Ovary (tissue), 3 donors: ENCODE results near the gene TENM4.

Experiments
- POLR2A ChIP-seq: fragments of 450-650 bp; IDR thresholded peaks from one replicate; pipeline ENCODE4 v1.6.1; 2017; ENCODE audit warnings: antibody characterized with exemption, mild to moderate bottlenecking, moderate library complexity
- TF ChIP-seq, protein P1 (sequence below), 3 donors: fragments of 450-650 bp in 2 of 3; fragments of 200-600 bp in 1 of 3; IDR thresholded peaks; one replicate each; pipeline versions ENCODE4 v1.5.1 to v1.8.0; 2016 to 2022; ENCODE audit warnings: antibody characterized with exemption in 3 of 3, mild to moderate bottlenecking in 1 of 3
- donor health status: DM: no; HTN: no; CAD: no.

GRCh38 chr11:79055856-79056631 lies 384.8 kb downstream of the TENM4 start:
- TF ChIP-seq POLR2A, result no peak
- TF ChIP-seq, protein P1, sequence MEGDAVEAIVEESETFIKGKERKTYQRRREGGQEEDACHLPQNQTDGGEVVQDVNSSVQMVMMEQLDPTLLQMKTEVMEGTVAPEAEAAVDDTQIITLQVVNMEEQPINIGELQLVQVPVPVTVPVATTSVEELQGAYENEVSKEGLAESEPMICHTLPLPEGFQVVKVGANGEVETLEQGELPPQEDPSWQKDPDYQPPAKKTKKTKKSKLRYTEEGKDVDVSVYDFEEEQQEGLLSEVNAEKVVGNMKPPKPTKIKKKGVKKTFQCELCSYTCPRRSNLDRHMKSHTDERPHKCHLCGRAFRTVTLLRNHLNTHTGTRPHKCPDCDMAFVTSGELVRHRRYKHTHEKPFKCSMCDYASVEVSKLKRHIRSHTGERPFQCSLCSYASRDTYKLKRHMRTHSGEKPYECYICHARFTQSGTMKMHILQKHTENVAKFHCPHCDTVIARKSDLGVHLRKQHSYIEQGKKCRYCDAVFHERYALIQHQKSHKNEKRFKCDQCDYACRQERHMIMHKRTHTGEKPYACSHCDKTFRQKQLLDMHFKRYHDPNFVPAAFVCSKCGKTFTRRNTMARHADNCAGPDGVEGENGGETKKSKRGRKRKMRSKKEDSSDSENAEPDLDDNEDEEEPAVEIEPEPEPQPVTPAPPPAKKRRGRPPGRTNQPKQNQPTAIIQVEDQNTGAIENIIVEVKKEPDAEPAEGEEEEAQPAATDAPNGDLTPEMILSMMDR (IDR thresholded peaks at IDR 0.05), result no peak
